ENCODE results near the gene GNL1. TPM values are rescaled to one million over a fixed set of nuclear protein-coding genes. Genes with fewer than 3 reads are reported as not detected.

GNL1 gene
- total and polyA plus RNA-seq, 2 donors (not counting 3 experiments of a cell fraction or from before 2014, with no cell fraction given) = 58.4 to 87.3 TPM

DNA sequence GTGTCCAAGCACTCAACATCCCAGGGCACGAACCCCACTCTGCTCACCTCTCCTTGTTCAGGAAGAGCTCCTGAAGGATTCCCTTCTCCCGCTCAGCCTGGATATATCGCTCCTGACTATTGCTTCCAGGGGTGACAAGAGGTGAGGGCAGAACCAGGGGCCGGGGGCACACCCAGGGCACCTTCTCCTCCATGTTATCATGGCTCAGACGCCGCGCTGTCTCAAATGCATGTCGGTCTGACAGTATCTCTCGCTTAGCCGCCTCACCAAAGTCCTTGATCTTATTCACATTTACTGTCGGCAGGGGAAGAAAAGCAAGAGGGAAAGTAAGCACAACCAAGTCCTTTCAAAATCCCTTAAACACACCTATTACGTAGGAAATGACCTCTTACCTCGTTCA, 47.7 kb upstream of the GNL1 start:
- Histone ChIP-seq H3K4me1 (ENCODE audit: control insufficient read depth, extremely low read depth, insufficient read depth, low read length) (peaks cover 8% of the 10 kb centered on the region), H3K27ac (ENCODE audit: insufficient read depth, low read depth, low read length) (no peak overlapping the region), H3K9ac (replicated peaks; ENCODE audit: extremely low read depth, insufficient read depth, low read length) (no peak overlapping the region), H3K9me3 (replicated peaks; ENCODE audit: control insufficient read depth, insufficient read depth, low read length) (no peaks in the 10 kb centered on the region), H2AFZ (ENCODE audit: low read depth, low read length) (no peak overlapping the region), H4K20me1 (replicated peaks; ENCODE audit: control insufficient read depth, extremely low read depth, insufficient read depth, low read length) (no peaks in the 10 kb centered on the region), H3K79me2 (ENCODE audit: control insufficient read depth, insufficient read depth, low read length) (no peaks in the 10 kb centered on the region), H3K4me2 (ENCODE audit: insufficient read depth, low read length) (no peak overlapping the region), H3K27me3 (ENCODE audit: control insufficient read depth in 2 of 2, insufficient read depth in 2 of 2, low read length in 2 of 2) (no peaks in the 10 kb centered on the region), H3K9me1 (replicated peaks; ENCODE audit: control insufficient read depth, extremely low read depth, insufficient read depth, low read length) (no peaks in the 10 kb centered on the region), H3K36me3 (ENCODE audit: control insufficient read depth in 2 of 2, extremely low read depth in 1 of 2, insufficient read depth in 2 of 2, low read length in 2 of 2) (peaks cover 52 to 66% of the 10 kb centered on the region in 2 experiments), H3K4me3 (replicated peaks in 1 of 3; ENCODE audit: insufficient read depth in 1 of 3, low read depth in 1 of 3, low read length in 3 of 3) (no peak overlapping the region)
- DNase-seq (ENCODE audit: low read depth, low spot score) (no peak), FAIRE-seq (no peak)
- intact Hi-C loops (cut with micrococcal nuclease) = no loop called here
- TF ChIP-seq EZH2 (IDR thresholded peaks at IDR 0.05; ENCODE audit: borderline replicate concordance, low read depth, low read length, severe bottlenecking) (no peak), JUN (IDR thresholded peaks at IDR 0.05; ENCODE audit: borderline replicate concordance, insufficient read depth, insufficient read length, low read depth) (no peak), POLR2A (IDR thresholded peaks at IDR 0.05; ENCODE audit: low read depth, low read length) (no peak), FOS (IDR thresholded peaks at IDR 0.05; ENCODE audit: borderline replicate concordance, insufficient read depth, low read length) (no peak), POLR2AphosphoS5 (IDR thresholded peaks at IDR 0.05; ENCODE audit: insufficient read depth, low read depth, low read length) (no peak), GATA2 (IDR thresholded peaks at IDR 0.05; ENCODE audit: insufficient read depth, insufficient read length, low read depth, low read length) (no peak), MYC (IDR thresholded peaks at IDR 0.05; ENCODE audit: low read depth, low read length) (no peak)
- TF ChIP-seq, protein P1, sequence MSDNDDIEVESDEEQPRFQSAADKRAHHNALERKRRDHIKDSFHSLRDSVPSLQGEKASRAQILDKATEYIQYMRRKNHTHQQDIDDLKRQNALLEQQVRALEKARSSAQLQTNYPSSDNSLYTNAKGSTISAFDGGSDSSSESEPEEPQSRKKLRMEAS (IDR thresholded peaks at IDR 0.05; ENCODE audit: insufficient read depth, insufficient read length) = no peak
- TF ChIP-seq, protein P2, sequence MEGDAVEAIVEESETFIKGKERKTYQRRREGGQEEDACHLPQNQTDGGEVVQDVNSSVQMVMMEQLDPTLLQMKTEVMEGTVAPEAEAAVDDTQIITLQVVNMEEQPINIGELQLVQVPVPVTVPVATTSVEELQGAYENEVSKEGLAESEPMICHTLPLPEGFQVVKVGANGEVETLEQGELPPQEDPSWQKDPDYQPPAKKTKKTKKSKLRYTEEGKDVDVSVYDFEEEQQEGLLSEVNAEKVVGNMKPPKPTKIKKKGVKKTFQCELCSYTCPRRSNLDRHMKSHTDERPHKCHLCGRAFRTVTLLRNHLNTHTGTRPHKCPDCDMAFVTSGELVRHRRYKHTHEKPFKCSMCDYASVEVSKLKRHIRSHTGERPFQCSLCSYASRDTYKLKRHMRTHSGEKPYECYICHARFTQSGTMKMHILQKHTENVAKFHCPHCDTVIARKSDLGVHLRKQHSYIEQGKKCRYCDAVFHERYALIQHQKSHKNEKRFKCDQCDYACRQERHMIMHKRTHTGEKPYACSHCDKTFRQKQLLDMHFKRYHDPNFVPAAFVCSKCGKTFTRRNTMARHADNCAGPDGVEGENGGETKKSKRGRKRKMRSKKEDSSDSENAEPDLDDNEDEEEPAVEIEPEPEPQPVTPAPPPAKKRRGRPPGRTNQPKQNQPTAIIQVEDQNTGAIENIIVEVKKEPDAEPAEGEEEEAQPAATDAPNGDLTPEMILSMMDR (IDR thresholded peaks at IDR 0.05; ENCODE audit: extremely low read depth in 1 of 2, insufficient read depth in 1 of 2, low read depth in 1 of 2, low read length in 2 of 2) = no peak
- dilution Hi-C loops (cut with MboI; ENCODE audit: extremely low pct_ligation_motif_present, low sequenced_read_pairs) = no loop called here
- BruUV-seq (replicated peaks) = no TSS peak
- ChIA-PET POLR2A (no interaction called here), CTCF (interaction anchor here (1.2 kb wide), 1 partner anchor 9 kb away, joined by 4 read pairs; no protein-coding TSS in a partner anchor)
